SK-N-MC (cell line): ENCODE data around the gene ASB10.

Experiments
- EZH2 ChIP-seq: fragments of 200-600 bp; sonication (generic); IDR thresholded peaks from one replicate; pipeline ENCODE4 v1.6.1; 2017; ENCODE audit warnings: antibody characterized with exemption
- FOXP2 ChIP-seq: optimal IDR thresholded peaks from 2 replicates; pipeline ENCODE3; 2011; ENCODE audit warnings: mild to moderate bottlenecking, moderate library complexity; ENCODE audit not compliant: insufficient read depth; ENCODE audit errors: extremely low read length, control extremely low read depth
- POLR2AphosphoS5 ChIP-seq: IDR thresholded peaks from 2 replicates; pipeline ENCODE4 v1.6.1; 2012; ENCODE audit warnings: mild to moderate bottlenecking, low read depth, low read length, borderline replicate concordance

- TF ChIP-seq EZH2, result no peak
- TF ChIP-seq FOXP2, result no peak
- no peak for TF ChIP-seq POLR2AphosphoS5
Measured at GRCh38 chr7:151206914-151207313, 19.9 kb upstream of the ASB10 start.
